Measurements from ENCODE around the gene MAP2. TPM values are rescaled to one million over a fixed set of nuclear protein-coding genes. Genes with fewer than 3 reads are reported as not detected.

The MAP2 gene
- total RNA-seq, 2 experiments from 2014 or later: 0.34 to 0.39 TPM

DNA sequence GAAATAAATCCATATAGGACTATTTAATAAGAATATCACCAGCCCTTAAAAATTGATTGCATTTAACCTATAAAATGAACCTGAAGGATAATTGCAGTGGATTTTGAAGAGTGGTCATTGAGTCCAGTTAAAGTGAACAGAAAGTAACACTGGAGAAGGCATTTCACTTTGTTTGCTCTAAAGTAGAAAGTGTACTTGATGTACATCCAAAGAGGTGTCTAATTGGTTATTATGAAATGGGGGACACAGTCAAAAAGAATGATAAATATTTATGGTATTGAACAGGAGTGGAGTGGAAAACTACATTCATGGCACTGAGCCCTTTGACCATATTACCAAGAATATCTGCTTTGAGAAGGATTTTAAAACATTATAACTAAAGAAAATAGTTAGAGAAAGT lies 28.2 kb upstream of the MAP2 start:
- DNase-seq (no peak), ATAC-seq (no peak)
- ChIA-PET POLR2A (no interaction called here), CTCF (no interaction called here)
- Mint-ChIP-seq H3K4me3 (no peak overlapping the region), H3K4me1 (no peaks in the 10 kb centered on the region), H3K27me3 (peaks cover 2% of the 10 kb centered on the region), H3K36me3 (ENCODE audit: low read depth) (no peaks in the 10 kb centered on the region), H3K9me3 (ENCODE audit: low read depth) (no peaks in the 10 kb centered on the region), H3K27ac (no peak overlapping the region)
- intact Hi-C loops (cut with DNase I, micrococcal nuclease): no loop called here

DNA sequence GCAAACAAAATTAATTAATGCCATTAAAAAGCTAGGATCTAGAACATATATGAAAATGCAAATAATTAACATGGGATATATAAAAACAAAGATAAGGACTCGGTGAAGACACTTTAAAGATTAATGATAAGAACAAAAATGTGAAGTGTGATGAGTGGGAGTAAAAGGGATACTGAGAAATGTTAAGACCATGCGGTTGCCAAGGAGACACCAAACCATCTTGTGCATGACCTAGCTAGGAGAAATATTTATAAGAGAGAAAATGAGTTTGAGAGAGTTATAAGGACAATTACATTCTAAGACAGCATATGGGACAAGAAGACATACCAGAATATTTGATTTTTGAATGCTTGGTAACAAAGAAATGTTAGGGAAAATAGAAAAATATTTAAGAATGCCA lies 25.4 kb upstream of the MAP2 start:
- intact Hi-C loops (cut with DNase I, micrococcal nuclease): no loop called here
- Mint-ChIP-seq H3K27me3 (peaks cover 2% of the 10 kb centered on the region), H3K4me3 (no peak overlapping the region), H3K36me3 (ENCODE audit: low read depth) (no peaks in the 10 kb centered on the region), H3K27ac (no peak overlapping the region), H3K9me3 (ENCODE audit: low read depth) (no peaks in the 10 kb centered on the region), H3K4me1 (no peaks in the 10 kb centered on the region)
- no peak for DNase-seq
- no peak for ATAC-seq
- ChIA-PET POLR2A (no interaction called here), CTCF (interaction anchor here (1.1 kb wide), 1 partner anchor 15 kb away, joined by 3 read pairs; no protein-coding TSS in a partner anchor)

DNA sequence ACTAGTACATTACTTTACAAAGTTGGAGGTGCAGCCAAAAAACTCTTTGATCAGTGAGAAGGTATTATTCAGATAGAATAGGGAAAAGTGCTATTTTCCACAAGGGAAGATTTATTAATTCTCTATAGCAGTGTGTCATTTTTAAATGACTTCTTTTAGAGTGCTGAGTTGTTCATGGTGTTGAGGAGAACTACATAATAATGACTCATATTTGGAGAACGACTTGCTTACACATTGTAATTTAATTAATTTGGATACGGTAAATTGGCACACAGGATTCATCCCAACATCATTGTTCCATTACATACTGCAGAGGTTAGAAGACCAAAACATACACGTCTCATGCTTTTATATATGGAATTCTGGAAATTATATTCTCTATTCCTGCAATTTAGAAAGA lies 22.1 kb upstream of the MAP2 start:
- no peaks in the 10 kb centered on the region for H3K4me1 Mint-ChIP-seq
- no peaks in the 10 kb centered on the region for H3K36me3 Mint-ChIP-seq (ENCODE audit: low read depth)
- ChIA-PET CTCF (no interaction called here), POLR2A (no interaction called here)
- DNase-seq (no peak), ATAC-seq (no peak)
- H3K27me3 Mint-ChIP-seq: no peaks in the 10 kb centered on the region
- H3K27ac Mint-ChIP-seq: no peak overlapping the region
- no peak overlapping the region for H3K4me3 Mint-ChIP-seq
- intact Hi-C loops (cut with DNase I, micrococcal nuclease): no loop called here
- no peaks in the 10 kb centered on the region for H3K9me3 Mint-ChIP-seq (ENCODE audit: low read depth)

DNA sequence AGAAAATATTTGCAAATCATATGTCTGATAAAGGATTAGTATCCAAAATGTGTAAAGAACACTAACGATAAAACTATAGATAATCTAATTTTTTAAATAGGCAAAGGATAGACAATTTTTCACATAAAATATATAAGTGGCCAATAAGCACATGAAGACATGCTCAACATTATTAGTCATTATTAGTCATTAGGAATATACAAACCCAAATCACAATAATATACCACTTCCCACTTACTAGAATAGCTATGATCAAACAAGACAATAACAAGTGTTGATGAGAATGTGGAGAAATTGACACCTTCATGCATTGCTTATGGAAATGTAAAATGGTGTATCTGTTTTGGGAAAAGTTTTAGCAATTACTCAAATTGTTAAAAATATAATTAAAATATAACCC lies 12.6 kb upstream of the MAP2 start:
- Mint-ChIP-seq H3K4me3 (no peak overlapping the region), H3K27ac (no peak overlapping the region), H3K4me1 (no peaks in the 10 kb centered on the region), H3K36me3 (ENCODE audit: low read depth) (no peaks in the 10 kb centered on the region), H3K9me3 (ENCODE audit: low read depth) (peaks cover 2% of the 10 kb centered on the region), H3K27me3 (peaks cover 2% of the 10 kb centered on the region)
- CTCF ChIA-PET: no interaction called here
- ATAC-seq: no peak
- DNase-seq: no peak
- POLR2A ChIA-PET: no interaction called here
- intact Hi-C loops (cut with DNase I, micrococcal nuclease): no loop called here

DNA sequence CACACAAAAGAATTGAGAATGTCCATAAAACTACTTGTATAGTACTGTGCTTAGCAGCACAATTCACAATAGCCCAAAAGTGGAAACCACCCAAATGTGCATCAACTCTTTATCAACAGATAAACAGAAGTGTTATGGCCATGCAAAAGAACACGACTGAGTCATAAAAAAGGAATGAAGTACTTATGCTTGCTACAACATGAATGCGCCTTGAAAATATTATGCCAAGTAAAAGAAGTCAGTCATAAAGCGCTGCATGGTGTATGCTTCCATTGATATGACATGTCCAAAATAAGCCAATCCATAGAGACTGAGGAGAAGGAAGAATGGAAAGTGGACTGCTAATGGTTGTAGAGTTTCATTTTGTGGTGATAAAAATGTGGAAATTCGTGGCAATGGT lies 12.1 kb upstream of the MAP2 start:
- no peak for ATAC-seq
- peaks cover 2% of the 10 kb centered on the region for H3K27me3 Mint-ChIP-seq
- ChIA-PET POLR2A (no interaction called here), CTCF (no interaction called here)
- DNase-seq: no peak
- H3K27ac Mint-ChIP-seq: no peak overlapping the region
- H3K4me1 Mint-ChIP-seq: no peaks in the 10 kb centered on the region
- H3K9me3 Mint-ChIP-seq (ENCODE audit: low read depth): peaks cover 2% of the 10 kb centered on the region
- no peak overlapping the region for H3K4me3 Mint-ChIP-seq
- intact Hi-C loops (cut with DNase I, micrococcal nuclease): no loop called here
- no peaks in the 10 kb centered on the region for H3K36me3 Mint-ChIP-seq (ENCODE audit: low read depth)

DNA sequence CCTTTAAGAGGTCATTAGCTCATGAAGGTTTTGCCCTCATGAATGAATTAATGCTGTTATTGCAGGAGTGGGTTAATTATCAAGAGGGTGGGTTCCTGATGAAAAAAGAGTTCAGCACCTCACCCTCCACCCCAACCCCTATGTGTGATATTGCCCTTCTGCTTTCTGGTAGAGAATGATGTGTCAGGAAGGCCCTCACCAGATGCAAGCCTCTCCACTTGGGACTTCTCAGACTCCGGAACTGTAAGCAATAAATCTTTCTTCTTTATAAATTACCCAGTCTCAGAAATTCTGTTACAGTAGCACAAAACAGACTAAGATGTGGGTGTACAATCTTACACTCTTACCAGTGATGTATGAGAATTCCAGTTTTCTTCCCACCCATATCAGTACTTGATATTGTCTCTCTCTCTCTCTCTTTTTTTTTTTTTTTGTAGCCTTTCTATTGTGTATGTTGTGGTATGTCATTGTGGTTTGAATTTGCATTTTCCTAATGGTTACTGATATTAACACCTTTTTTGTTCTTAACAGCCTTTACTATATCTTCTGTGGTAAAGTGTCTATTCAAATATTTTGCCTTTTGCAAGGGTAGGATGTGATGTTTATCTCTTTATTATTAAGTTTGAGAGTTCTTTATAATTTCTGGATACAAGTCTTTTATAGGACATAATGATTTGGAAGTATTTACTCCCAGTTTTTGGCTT lies 10.4 kb upstream of the MAP2 start:
- no peak overlapping the region for H3K27ac Mint-ChIP-seq
- H3K4me3 Mint-ChIP-seq: no peak overlapping the region
- intact Hi-C loops (cut with DNase I, micrococcal nuclease): no loop called here
- ATAC-seq (no peak), DNase-seq (no peak)
- no peaks in the 10 kb centered on the region for H3K36me3 Mint-ChIP-seq (ENCODE audit: low read depth)
- no peaks in the 10 kb centered on the region for H3K4me1 Mint-ChIP-seq
- H3K27me3 Mint-ChIP-seq: peaks cover 2% of the 10 kb centered on the region
- H3K9me3 Mint-ChIP-seq (ENCODE audit: low read depth): peaks cover 2% of the 10 kb centered on the region
- POLR2A ChIA-PET: no interaction called here
- CTCF ChIA-PET: interaction anchor here (0.7 kb wide), 1 partner anchor 16 kb away, joined by 3 read pairs; no protein-coding TSS in a partner anchor

DNA sequence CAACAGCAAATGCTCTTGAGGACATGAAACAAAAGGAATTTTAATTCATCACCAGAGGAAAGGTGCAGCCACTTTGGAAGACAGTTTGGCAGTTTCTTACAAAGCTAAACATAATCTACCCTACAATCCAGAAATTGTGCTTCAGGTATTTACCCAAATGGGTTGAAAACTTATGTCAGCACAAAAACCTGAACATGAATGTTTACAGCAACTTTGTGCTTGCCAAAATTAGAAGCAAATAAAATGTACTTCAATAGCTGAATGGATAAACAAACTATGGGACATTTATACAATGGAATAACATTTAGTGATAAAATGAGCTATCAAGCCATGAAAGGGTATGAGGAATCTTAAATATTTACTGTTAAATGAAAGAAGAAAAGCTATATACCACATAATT lies 6.9 kb upstream of the MAP2 start:
- intact Hi-C loops (cut with DNase I, micrococcal nuclease): no loop called here
- ATAC-seq (no peak), DNase-seq (no peak)
- H3K4me3 Mint-ChIP-seq: no peak overlapping the region
- H3K9me3 Mint-ChIP-seq (ENCODE audit: low read depth): peaks cover 2% of the 10 kb centered on the region
- POLR2A ChIA-PET: no interaction called here
- H3K27me3 Mint-ChIP-seq: peaks cover 7% of the 10 kb centered on the region
- no peaks in the 10 kb centered on the region for H3K4me1 Mint-ChIP-seq
- no peaks in the 10 kb centered on the region for H3K36me3 Mint-ChIP-seq (ENCODE audit: low read depth)
- CTCF ChIA-PET: no interaction called here
- no peak overlapping the region for H3K27ac Mint-ChIP-seq

DNA sequence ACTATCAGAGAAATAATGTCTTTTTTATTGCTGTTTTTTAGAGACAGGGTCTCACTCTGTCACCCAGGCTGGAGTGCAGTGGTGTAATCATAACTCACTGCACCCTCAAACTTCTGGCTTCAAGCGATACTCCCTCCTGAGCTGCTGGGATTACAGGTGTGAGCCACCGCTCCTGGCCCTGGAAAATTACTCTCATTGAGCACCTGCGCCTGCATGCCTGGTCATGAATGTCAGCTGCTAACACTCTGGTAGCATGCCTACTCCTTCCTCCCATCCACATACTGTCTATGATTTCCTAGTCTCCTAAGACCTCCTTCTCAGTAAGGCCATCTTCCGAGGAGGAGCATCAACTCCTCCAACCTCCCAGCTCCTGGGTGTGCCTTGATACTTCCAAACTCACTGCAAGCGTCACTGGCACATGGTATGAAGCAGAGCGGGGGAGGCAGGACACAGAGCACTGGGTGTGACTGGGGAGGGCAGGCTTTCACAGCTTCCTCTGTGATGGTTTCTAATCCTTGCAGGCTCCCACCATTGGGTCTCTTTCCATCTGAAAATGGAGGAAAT lies 1.6 kb upstream of the MAP2 start:
- ChIA-PET CTCF (interaction anchor here (0.6 kb wide), 1 partner anchor 134 kb away, joined by 4 read pairs; no protein-coding TSS in a partner anchor), POLR2A (no interaction called here)
- H3K4me1 Mint-ChIP-seq: peaks cover 10% of the 10 kb centered on the region
- intact Hi-C loops (cut with DNase I, micrococcal nuclease): loop anchor here (2.0 to 10.0 kb wide), 5 partner anchors 85 to 1157 kb away; partner anchors contain the start of genes PIKFYVE (in 1 of the 2) and PTH2R (in 1 of the 2)
- H3K27ac Mint-ChIP-seq: no peak overlapping the region
- no peaks in the 10 kb centered on the region for H3K9me3 Mint-ChIP-seq (ENCODE audit: low read depth)
- peaks cover 28% of the 10 kb centered on the region for H3K27me3 Mint-ChIP-seq
- H3K36me3 Mint-ChIP-seq (ENCODE audit: low read depth): no peaks in the 10 kb centered on the region
- ATAC-seq: no peak
- no peak for DNase-seq
- H3K4me3 Mint-ChIP-seq: no peak overlapping the region

DNA sequence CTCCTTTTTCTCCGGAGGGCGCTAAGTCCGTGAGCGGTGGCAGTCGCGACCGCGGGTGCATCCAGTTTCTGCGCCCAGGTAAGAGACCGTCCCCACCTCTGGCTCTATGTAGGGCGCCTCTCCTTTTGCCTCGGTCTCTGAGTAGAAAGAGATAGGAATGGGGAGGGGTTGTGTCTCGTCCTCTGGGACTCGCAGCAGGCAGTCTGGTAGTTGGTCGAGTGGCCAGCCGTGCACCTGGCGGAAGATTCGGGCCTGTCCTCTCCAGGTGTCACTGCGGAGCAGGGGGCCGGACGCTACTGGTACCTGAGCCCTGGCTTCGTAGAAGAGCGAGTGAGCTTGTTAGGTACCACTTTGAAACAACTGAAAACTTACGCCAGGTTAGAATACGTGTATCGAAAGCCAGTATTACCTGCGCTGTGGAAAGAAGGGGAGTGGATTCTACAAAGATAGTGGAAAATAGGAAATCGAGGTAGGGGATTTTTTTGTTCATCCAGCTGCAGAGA lies 403 bp downstream of the MAP2 start:
- Mint-ChIP-seq H3K4me3 (peak overlapping the region; percentile 67), H3K36me3 (ENCODE audit: low read depth) (no peaks in the 10 kb centered on the region), H3K27me3 (peaks cover 32% of the 10 kb centered on the region), H3K4me1 (peaks cover 10% of the 10 kb centered on the region), H3K27ac (no peak overlapping the region), H3K9me3 (ENCODE audit: low read depth) (no peaks in the 10 kb centered on the region)
- CTCF ChIA-PET: interaction anchor here (0.9 to 1.3 kb wide), 4 partner anchors 19 to 578 kb away, joined by 3 read pairs; no protein-coding TSS in a partner anchor
- POLR2A ChIA-PET: no interaction called here
- DNase-seq (no peak), ATAC-seq (peak; percentile 17)
- intact Hi-C loops (cut with DNase I, micrococcal nuclease): loop anchor here (2.0 to 10.0 kb wide), 5 partner anchors 87 to 1159 kb away; partner anchors contain the start of genes PIKFYVE (in 1 of the 2) and PTH2R (in 1 of the 2)

DNA sequence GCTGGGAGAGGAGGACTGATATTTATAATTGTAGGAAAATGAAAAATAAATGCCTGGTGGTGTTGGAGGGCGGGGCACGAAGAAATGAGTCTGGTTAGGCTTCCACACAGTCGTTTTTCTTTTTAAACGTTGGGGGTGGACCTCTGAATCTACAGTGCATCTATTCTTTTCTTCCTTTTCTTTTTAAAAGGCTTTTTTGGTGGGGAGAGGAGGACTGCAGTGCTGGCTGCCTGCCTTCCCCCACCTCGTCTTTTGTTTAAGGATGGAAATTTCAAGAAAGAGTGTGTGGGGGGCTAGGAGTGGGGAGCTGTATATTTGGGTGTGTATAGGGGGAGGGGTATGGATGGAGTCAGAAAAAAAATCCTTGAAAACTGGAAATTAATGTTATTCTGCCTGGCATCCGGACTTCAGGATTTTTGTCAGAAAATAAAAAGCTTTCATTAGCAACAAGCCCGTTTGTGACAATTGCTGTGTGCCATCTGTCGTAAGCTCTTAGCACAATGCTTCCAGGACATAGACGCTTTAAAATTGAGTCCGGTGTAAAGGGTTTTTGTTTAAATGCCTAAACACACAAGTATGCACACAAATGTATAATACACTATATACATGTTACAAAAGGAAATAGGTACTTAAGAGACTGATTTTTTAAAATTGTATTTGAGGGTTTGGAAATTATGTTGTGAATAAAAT lies 1.1 kb downstream of the MAP2 start:
- no peak for DNase-seq
- CTCF ChIA-PET: interaction anchor here (0.6 to 1.3 kb wide), 6 partner anchors 55 to 559 kb away, joined by 3 to 4 read pairs (median 3); no protein-coding TSS in a partner anchor
- intact Hi-C loops (cut with DNase I, micrococcal nuclease): loop anchor here (2.0 to 10.0 kb wide), 7 partner anchors 88 to 1160 kb away; partner anchors contain the start of genes PIKFYVE (in 1 of the 2) and PTH2R (in 1 of the 2)
- Mint-ChIP-seq H3K36me3 (ENCODE audit: low read depth) (no peaks in the 10 kb centered on the region), H3K9me3 (ENCODE audit: low read depth) (no peaks in the 10 kb centered on the region), H3K4me3 (peak overlapping the region; percentile 67), H3K27me3 (peaks cover 32% of the 10 kb centered on the region), H3K27ac (no peak overlapping the region), H3K4me1 (peaks cover 10% of the 10 kb centered on the region)
- POLR2A ChIA-PET: no interaction called here
- ATAC-seq: no peak

DNA sequence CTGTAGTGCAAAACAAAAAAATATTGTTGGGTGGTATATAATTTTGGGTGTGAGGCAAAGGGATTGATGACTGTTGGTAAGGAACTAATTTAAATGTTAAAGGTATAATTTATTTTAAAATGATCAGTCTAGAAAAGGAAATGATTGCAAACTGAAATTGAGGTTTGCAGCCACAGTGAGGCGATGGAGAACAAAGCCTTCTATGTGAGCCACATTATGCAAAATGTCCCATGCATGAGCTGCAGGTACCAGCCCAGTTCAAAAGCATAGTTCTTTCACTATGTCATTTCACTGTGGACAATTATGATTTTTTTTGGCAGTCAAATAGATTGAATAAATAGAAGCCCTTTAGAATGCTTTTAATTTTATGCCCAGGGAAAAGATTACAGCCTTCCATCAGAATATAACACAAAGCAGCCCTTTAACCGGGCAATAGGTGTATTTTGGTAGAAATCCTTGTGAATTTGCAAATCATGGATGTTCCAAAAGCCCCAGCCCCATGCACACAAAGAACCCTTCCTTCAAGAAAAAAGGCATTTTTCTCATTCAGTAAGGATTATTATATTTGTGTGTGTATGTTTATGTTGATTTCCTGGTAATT lies 1.7 kb downstream of the MAP2 start:
- ChIA-PET CTCF (interaction anchor here (0.6 to 1.2 kb wide), 6 partner anchors 12 to 559 kb away, joined by 3 to 5 read pairs (median 3); no protein-coding TSS in a partner anchor), POLR2A (no interaction called here)
- H3K36me3 Mint-ChIP-seq (ENCODE audit: low read depth): no peaks in the 10 kb centered on the region
- H3K9me3 Mint-ChIP-seq (ENCODE audit: low read depth): no peaks in the 10 kb centered on the region
- intact Hi-C loops (cut with DNase I, micrococcal nuclease): loop anchor here (2.0 to 10.0 kb wide), 6 partner anchors 151 to 1161 kb away; partner anchors contain the start of genes PIKFYVE (in 1 of the 2) and PTH2R (in 1 of the 2)
- H3K4me3 Mint-ChIP-seq: no peak overlapping the region
- no peak overlapping the region for H3K27ac Mint-ChIP-seq
- ATAC-seq: no peak
- peaks cover 31% of the 10 kb centered on the region for H3K27me3 Mint-ChIP-seq
- peaks cover 10% of the 10 kb centered on the region for H3K4me1 Mint-ChIP-seq
- DNase-seq: peak; percentile 20

All from activated CD4-positive, alpha-beta T cell treated with anti-CD3 and anti-CD28 coated beads for 36 hours (primary cell).